K562 (cell line): Measurements from ENCODE around the gene ZGLP1. TPM values are rescaled to one million over a fixed set of nuclear protein-coding genes. Genes with fewer than 3 reads are reported as not detected.

Experiments
- BRD4 ChIP-seq: fragments of 200-600 bp; sonication (generic); IDR thresholded peaks from 2 replicates; pipeline ENCODE4 v1.6.1; 2017; ENCODE audit warnings: inconsistent platforms
- CC2D1A ChIP-seq: fragments of 450-650 bp; IDR thresholded peaks from 2 replicates; pipeline ENCODE4 v1.6.1; 2017; ENCODE audit warnings: mild to moderate bottlenecking
- DACH1 ChIP-seq: fragments of 450-650 bp; IDR thresholded peaks from 2 replicates; pipeline ENCODE4 v1.6.1; 2018; ENCODE audit not compliant: partially characterized antibody
- DIDO1 ChIP-seq: fragments of 450-650 bp; IDR thresholded peaks from 2 replicates; pipeline ENCODE4 v1.6.1; 2016; ENCODE audit warnings: low read depth, missing biosample characterization, missing genetic modification characterization
- ESRRA ChIP-seq: fragments of 450-650 bp; IDR thresholded peaks from 2 replicates; pipeline ENCODE4 v1.6.1; 2014; ENCODE audit warnings: low read depth, mild to moderate bottlenecking, moderate library complexity, borderline replicate concordance
- FOXA1 ChIP-seq: fragments of 450-650 bp; IDR thresholded peaks from 2 replicates; pipeline ENCODE4 v1.6.1; 2016; ENCODE audit warnings: mild to moderate bottlenecking, borderline replicate concordance
- GABPB2 ChIP-seq: fragments of 250-450 bp; sonication (Bioruptor Pico); conservative IDR thresholded peaks from 2 replicates; pipeline ENCODE4 v1.5.1; 2021; ENCODE audit warnings: mild to moderate bottlenecking
- HMG20A ChIP-seq: fragments of 450-650 bp; formaldehyde crosslinking; conservative IDR thresholded peaks from 2 replicates; pipeline ENCODE4 v1.4.0; 2020; ENCODE audit warnings: mild to moderate bottlenecking, mixed read lengths
- TEAD2 ChIP-seq: fragments of 450-650 bp; IDR thresholded peaks from 2 replicates; pipeline ENCODE4 v1.6.1; 2016; ENCODE audit warnings: missing genetic modification characterization, control low read depth, missing compliant biosample characterization
- ZFX ChIP-seq: sonication (generic); formaldehyde crosslinking; IDR thresholded peaks from 2 replicates; pipeline ENCODE4 v1.8.0; 2022; ENCODE audit warnings: mild to moderate bottlenecking, missing genetic modification reagents, moderate library complexity
- ZNF282 ChIP-seq: sonication (generic); formaldehyde crosslinking; IDR thresholded peaks from 2 replicates; pipeline ENCODE4 v1.8.1; 2023; ENCODE audit warnings: missing genetic modification reagents
- ZNF583 ChIP-seq: fragments of 250-450 bp; sonication (Bioruptor Pico); IDR thresholded peaks from 2 replicates; pipeline ENCODE4 v1.4.0; 2020
- ZNF830 ChIP-seq: fragments of 250-450 bp; sonication (Bioruptor Pico); IDR thresholded peaks from 2 replicates; pipeline ENCODE4 v1.5.0; 2021; ENCODE audit warnings: mild to moderate bottlenecking
- polyA plus RNA-seq, 8 experiments: library from polyadenylated mRNA; depleted of rRNA in 4 of 8; stranded (reverse) in 5 of 8; unstranded in 3 of 8; fragments of >200 nt; fragmentation: Nextera tagmentation in 2 of 8; fragmentation: Illumina TruSeq in 1 of 8; extraction: Ambion mirVana in 2 of 8; extraction: Trizol in 1 of 8; gene quantifications; 2 replicates each; pipeline versions ENCODE4 v1.2.1 to v1.2.3, GENCODE V29; 2011 to 2014; ENCODE audit warnings: inconsistent platforms in 1 of 8, missing spikeins in 1 of 8
- total RNA-seq, 7 experiments: library from RNA; depleted of rRNA in 6 of 7; stranded (reverse); fragments of >200 nt in 6 of 7; fragmentation: Illumina TruSeq in 2 of 7; extraction: Trizol in 2 of 7; gene quantifications; 2 replicates each; pipeline versions ENCODE4 v1.2.1 to v1.2.3, GENCODE V29; 2011 to 2021; ENCODE audit warnings: low replicate concordance in 1 of 7
- TF ChIP-seq, protein P1 (sequence below), 2 experiments: fragments of 250-450 bp in 1 of 2; fragments of 450-650 bp in 1 of 2; sonication (Bioruptor Pico) in 1 of 2; IDR thresholded peaks; 2 replicates each; pipeline versions ENCODE4 v1.6.1 to v1.8.0; 2016 to 2021; ENCODE audit warnings: mild to moderate bottlenecking in 2 of 2, moderate library complexity in 2 of 2, missing compliant biosample characterization in 1 of 2, missing genetic modification characterization in 1 of 2
- TF ChIP-seq, protein P2 (sequence below): sonication (generic); formaldehyde crosslinking; IDR thresholded peaks from 2 replicates; pipeline ENCODE4 v1.8.1; 2023; ENCODE audit warnings: missing genetic modification reagents, mild to moderate bottlenecking, borderline replicate concordance
- TF ChIP-seq, protein P3 (sequence below): fragments of 250-450 bp; sonication (Bioruptor Pico); IDR thresholded peaks from 2 replicates; pipeline ENCODE4 v1.5.0; 2021
- TF ChIP-seq, protein P4 (sequence below): fragments of 250-450 bp; sonication (Bioruptor Pico); IDR thresholded peaks from 2 replicates; pipeline ENCODE4 v1.5.0; 2020; ENCODE audit warnings: mild to moderate bottlenecking
- TF ChIP-seq, protein P5 (sequence below): fragments of 250-450 bp; sonication (Bioruptor Pico); IDR thresholded peaks from 2 replicates; pipeline ENCODE4 v1.5.0; 2022; ENCODE audit warnings: mild to moderate bottlenecking

Gene ZGLP1
- total and polyA plus RNA-seq, 9 of the 15 experiments (the other 6 are each of a cell fraction or from before 2014, with no cell fraction given): 0.24 to 4.5 (median 2.2) TPM

DNA sequence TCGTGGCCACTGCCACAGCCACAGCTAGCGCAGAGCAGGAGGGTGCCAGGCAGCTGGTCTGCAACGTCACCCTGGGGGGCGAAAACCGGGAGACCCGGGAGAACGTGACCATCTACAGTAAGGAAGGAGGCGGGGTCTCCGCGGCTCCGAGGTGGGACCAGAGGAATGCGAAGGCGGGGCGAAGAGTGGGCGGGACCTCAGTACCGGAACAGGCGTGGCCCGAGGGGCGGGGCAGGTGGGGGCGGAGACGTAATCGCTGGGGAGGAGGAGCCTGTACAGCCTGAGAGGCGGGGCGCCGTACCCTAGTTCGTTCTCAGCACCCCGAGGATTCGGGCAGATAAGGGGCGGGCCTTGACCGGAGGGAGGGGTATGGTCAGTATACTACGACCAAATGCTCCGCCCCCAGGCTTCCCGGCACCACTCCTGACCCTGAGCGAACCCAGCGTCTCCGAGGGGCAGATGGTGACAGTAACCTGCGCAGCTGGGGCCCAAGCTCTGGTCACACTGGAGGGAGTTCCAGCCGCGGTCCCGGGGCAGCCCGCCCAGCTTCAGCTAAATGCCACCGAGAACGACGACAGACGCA lies 17.3 kb downstream of the ZGLP1 start (continued):
- TF ChIP-seq, protein P1, sequence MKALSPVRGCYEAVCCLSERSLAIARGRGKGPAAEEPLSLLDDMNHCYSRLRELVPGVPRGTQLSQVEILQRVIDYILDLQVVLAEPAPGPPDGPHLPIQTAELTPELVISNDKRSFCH (CRISPR knock-in tag; IDR thresholded peaks at IDR 0.05): no peak
- TF ChIP-seq, protein P1 (tag; IDR thresholded peaks at IDR 0.05): no peak
- TF ChIP-seq, protein P2, sequence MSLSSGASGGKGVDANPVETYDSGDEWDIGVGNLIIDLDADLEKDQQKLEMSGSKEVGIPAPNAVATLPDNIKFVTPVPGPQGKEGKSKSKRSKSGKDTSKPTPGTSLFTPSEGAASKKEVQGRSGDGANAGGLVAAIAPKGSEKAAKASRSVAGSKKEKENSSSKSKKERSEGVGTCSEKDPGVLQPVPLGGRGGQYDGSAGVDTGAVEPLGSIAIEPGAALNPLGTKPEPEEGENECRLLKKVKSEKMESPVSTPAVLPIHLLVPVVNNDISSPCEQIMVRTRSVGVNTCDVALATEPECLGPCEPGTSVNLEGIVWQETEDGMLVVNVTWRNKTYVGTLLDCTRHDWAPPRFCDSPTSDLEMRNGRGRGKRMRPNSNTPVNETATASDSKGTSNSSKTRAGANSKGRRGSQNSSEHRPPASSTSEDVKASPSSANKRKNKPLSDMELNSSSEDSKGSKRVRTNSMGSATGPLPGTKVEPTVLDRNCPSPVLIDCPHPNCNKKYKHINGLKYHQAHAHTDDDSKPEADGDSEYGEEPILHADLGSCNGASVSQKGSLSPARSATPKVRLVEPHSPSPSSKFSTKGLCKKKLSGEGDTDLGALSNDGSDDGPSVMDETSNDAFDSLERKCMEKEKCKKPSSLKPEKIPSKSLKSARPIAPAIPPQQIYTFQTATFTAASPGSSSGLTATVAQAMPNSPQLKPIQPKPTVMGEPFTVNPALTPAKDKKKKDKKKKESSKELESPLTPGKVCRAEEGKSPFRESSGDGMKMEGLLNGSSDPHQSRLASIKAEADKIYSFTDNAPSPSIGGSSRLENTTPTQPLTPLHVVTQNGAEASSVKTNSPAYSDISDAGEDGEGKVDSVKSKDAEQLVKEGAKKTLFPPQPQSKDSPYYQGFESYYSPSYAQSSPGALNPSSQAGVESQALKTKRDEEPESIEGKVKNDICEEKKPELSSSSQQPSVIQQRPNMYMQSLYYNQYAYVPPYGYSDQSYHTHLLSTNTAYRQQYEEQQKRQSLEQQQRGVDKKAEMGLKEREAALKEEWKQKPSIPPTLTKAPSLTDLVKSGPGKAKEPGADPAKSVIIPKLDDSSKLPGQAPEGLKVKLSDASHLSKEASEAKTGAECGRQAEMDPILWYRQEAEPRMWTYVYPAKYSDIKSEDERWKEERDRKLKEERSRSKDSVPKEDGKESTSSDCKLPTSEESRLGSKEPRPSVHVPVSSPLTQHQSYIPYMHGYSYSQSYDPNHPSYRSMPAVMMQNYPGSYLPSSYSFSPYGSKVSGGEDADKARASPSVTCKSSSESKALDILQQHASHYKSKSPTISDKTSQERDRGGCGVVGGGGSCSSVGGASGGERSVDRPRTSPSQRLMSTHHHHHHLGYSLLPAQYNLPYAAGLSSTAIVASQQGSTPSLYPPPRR (CRISPR knock-in tag): no peak; the same call in 1 of the 2 replicates
- no peak for TF ChIP-seq DACH1
- TF ChIP-seq, protein P3, sequence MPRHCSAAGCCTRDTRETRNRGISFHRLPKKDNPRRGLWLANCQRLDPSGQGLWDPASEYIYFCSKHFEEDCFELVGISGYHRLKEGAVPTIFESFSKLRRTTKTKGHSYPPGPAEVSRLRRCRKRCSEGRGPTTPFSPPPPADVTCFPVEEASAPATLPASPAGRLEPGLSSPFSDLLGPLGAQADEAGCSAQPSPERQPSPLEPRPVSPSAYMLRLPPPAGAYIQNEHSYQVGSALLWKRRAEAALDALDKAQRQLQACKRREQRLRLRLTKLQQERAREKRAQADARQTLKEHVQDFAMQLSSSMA (CRISPR knock-in tag): no peak
- no peak for TF ChIP-seq FOXA1
- TF ChIP-seq CC2D1A: no peak
- TF ChIP-seq, protein P4, sequence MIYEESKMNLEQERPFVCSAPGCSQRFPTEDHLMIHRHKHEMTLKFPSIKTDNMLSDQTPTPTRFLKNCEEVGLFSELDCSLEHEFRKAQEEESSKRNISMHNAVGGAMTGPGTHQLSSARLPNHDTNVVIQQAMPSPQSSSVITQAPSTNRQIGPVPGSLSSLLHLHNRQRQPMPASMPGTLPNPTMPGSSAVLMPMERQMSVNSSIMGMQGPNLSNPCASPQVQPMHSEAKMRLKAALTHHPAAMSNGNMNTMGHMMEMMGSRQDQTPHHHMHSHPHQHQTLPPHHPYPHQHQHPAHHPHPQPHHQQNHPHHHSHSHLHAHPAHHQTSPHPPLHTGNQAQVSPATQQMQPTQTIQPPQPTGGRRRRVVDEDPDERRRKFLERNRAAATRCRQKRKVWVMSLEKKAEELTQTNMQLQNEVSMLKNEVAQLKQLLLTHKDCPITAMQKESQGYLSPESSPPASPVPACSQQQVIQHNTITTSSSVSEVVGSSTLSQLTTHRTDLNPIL: no peak
- TF ChIP-seq GABPB2 (CRISPR knock-in tag): no peak
- TF ChIP-seq DIDO1 (tag): no peak
- TF ChIP-seq ZNF583 (CRISPR knock-in tag): no peak
- TF ChIP-seq, protein P5, sequence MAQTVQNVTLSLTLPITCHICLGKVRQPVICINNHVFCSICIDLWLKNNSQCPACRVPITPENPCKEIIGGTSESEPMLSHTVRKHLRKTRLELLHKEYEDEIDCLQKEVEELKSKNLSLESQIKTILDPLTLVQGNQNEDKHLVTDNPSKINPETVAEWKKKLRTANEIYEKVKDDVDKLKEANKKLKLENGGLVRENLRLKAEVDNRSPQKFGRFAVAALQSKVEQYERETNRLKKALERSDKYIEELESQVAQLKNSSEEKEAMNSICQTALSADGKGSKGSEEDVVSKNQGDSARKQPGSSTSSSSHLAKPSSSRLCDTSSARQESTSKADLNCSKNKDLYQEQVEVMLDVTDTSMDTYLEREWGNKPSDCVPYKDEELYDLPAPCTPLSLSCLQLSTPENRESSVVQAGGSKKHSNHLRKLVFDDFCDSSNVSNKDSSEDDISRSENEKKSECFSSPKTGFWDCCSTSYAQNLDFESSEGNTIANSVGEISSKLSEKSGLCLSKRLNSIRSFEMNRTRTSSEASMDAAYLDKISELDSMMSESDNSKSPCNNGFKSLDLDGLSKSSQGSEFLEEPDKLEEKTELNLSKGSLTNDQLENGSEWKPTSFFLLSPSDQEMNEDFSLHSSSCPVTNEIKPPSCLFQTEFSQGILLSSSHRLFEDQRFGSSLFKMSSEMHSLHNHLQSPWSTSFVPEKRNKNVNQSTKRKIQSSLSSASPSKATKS (CRISPR knock-in tag): no peak
- TF ChIP-seq ZNF830: no peak
- no peak for TF ChIP-seq HMG20A (CRISPR knock-in tag)
- TF ChIP-seq ZFX (CRISPR knock-in tag): no peak
- TF ChIP-seq ZNF282: no peak
- TF ChIP-seq ESRRA: no peak
- no peak for TF ChIP-seq BRD4
- 0 out of 2 replicates have a peak, but pooled peaks have one; percentile 9 for TF ChIP-seq TEAD2 (tag)
